Measurements from ENCODE around the gene NTNG1.

NTNG1 gene

GRCh38 chr1:107344268-107344760, 203.5 kb downstream of the NTNG1 start:
- no peak for DNase-seq

DNA sequence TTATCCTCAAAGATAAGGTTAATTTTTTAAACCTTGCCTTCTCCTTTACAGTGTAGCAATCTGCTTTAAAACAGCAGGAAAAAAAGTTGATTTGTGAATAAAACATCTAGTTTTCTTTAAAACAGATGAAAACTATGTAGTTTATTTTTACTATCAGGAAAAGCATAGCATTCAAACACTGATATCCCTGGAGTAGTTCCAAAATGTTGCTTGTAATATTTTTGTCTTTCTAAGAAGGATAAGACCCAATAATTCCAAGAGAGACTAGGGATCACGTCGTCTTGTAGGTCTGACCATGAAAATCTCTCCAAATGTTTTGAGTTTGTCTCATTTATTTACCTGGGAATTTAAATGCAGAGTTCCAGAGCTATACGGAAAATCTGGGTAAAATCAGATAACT, 204.0 kb downstream of the NTNG1 start:
- no peak for DNase-seq

GRCh38 chr1:107352850-107353249, 212.0 kb downstream of the NTNG1 start:
- DNase-seq: no peak

DNA sequence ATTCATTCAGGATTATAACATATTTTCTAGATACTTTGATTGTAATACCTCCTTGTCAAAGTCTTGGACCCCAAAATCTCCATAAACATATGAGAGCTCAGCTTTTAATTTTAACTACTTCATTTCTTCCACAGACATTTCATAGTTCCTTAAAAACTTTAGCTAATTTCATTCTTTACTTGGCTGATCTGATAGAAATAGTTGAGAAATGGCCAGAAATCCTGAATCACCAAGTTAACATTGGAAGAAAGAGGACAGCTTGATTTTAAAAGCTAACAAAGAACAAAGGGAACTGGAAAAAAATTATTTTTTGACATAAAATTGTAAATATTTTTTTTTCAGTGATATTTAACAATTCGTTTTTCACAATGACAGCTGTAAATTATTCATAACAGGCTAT, 216.5 kb downstream of the NTNG1 start:
- DNase-seq: no peak

- DNase-seq: no peak
Measured at GRCh38 chr1:107358619-107359327, 217.9 kb downstream of the NTNG1 start.

- no peak for DNase-seq
Measured at GRCh38 chr1:107359472-107360241, 218.8 kb downstream of the NTNG1 start.

GRCh38 chr1:107362468-107363140, 221.8 kb downstream of the NTNG1 start:
- DNase-seq: no peak

- no peak for DNase-seq
Measured at GRCh38 chr1:107363154-107363553, 222.3 kb downstream of the NTNG1 start.

DNA sequence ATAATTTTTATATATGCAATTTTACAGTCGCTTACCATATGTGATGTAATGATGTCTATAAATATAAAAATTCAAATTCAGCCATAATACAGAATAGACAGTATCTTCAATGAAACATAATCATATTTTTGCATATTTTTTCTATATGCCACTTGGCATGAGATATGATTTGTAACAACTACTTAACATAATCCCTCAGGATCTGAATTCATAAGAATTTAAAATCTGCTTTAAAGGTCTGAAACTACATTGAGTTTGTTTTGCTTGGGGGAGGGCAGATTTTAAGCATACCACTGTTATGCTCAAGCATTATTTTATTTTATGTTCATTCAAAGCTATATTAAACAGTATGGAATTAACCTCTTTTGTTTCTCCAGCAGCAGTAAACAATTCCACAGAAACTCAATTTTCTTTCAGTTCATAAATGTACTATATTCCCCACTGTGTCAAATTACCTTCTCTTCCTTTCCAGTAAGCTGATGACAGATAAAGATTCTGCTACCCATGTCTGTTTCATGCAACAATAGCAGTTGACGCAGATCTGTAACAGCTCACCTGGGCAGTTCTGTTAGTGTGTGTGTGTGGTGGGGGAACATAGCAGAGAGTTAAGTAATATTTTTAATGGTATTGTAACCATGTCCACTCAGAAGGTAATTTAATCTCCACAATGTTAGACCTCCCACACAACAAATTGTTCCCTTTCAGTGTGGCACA, 224.8 kb downstream of the NTNG1 start:
- DNase-seq: no peak

GRCh38 chr1:107378426-107378825, 237.6 kb downstream of the NTNG1 start:
- DNase-seq: peak; percentile 58

GRCh38 chr1:107378866-107379265, 238.0 kb downstream of the NTNG1 start:
- DNase-seq: no peak

GRCh38 chr1:107379826-107380225, 239.0 kb downstream of the NTNG1 start:
- DNase-seq: no peak

- no peak for DNase-seq
Measured at GRCh38 chr1:107389410-107390396, 248.9 kb downstream of the NTNG1 start.

DNA sequence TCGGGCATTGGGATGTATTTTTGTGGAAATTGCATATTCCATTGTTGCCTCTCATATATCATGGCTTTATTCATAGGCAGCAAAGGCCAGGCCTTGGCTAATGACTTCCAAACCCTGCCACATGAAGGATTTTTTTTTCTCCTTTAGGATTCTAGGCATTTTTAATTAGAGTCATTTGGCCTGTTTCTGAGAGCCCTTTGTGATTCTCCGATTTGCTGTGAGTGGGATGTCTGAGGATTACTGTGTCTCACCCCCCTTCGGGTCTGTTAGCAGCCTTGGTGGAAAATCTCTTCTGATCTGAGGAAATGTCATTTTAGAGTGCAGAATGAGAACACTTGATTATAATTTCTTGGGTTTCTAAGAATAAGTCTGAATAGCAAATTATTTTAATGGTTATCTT, 253.5 kb downstream of the NTNG1 start:
- no peak for DNase-seq

GRCh38 chr1:107401704-107402103, 260.9 kb downstream of the NTNG1 start:
- DNase-seq: no peak

GRCh38 chr1:107404756-107405155, 263.9 kb downstream of the NTNG1 start:
- no peak for DNase-seq

GRCh38 chr1:107405236-107405635, 264.4 kb downstream of the NTNG1 start:
- no peak for DNase-seq

DNA sequence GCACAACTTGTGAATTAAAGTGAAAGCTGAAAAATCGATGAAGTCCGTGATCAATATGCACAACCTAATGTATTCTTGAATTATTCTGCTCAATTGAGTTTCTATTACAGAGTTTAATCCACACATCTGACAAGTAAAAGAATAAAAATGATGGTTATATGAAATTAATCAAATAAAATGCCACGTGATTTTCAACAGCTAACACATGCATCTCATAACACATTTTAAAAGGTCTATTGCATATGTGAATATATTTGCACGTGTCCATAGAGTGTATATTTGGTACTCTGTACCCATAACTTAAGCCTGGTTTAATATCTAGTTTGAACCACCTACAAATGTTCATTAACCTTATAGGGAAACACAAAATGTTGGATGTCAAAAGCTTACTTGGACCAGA, 266.2 kb downstream of the NTNG1 start:
- no peak for DNase-seq

DNA sequence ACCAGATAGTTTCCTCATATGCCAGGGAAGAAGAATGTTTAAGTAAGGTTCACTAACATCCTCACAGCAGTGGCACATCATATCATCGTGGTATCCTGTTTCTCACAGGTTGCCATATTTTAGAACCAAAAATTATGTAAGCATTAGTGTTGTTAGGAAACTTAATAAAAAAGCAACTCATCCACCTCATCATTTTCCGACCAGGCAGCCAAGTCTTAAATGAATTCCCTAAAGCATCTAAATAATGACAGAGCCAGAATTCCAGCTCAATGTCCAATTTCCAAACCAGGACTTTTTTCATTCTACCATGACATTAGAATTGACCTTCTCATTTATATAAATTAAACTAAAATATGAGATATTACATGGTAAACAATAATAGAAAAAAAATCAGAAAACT, 272.7 kb downstream of the NTNG1 start:
- DNase-seq: no peak

DNA sequence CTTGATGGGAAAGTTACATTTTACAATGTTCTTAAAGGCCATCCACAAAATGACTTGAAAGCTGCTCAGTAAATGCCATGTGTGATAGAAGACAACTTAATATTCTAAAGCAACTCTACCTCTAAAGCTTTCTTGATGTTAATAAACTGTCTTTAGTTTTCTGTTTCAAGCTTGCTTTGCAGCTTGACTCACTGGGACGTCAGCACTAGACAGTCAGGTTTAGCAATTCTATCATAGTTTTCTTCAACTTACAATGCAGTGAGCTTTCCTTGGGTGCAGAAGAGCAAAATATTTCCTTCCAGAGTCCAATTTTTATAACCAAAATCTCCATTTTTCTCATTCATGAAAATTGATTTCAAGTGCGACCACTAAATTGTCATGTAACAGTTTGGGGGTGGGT, 273.1 kb downstream of the NTNG1 start:
- DNase-seq: no peak

GRCh38 chr1:107414550-107414949, 273.7 kb downstream of the NTNG1 start:
- no peak for DNase-seq

DNA sequence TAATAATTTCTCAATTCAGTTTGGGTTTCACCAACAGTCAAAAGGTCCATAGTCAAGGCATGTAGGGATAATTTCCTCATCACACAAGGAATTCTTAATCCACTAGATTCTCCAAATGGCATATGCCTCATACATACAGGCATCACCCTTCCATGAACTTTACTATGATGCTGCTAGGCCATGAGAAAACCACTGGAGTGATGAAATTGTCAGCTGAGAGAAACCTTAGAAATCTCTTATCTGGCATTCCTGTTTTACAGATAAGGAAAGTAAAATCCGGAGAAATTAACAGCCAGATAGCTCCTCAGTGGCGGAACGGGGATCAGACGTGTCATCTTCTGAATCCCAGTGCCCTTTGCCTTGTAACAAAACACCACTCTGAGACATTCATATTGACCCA, 274.4 kb downstream of the NTNG1 start:
- no peak for DNase-seq
